Dermis blood vessel endothelial cell (primary cell): Measurements from ENCODE around the gene CST9. TPM values are rescaled to one million over a fixed set of nuclear protein-coding genes. Genes with fewer than 3 reads are reported as not detected.
A peak's percentile ranks its signal among the peaks of the same experiment; 100 is the strongest.

Experiments used
- DNase-seq: peaks from one replicate; pipeline ENCODE4 v3.0.0; 2010
- total RNA-seq: library from RNA; depleted of rRNA; stranded (reverse); fragments of >200 nt; gene quantifications from 2 replicates; pipeline ENCODE4 v1.2.3, GENCODE V29; 2014

Gene CST9, protein sequence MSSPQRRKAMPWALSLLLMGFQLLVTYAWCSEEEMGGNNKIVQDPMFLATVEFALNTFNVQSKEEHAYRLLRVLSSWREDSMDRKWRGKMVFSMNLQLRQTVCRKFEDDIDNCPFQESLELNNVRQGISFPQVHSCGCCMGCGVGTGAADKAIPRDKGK
- not detected in 2 replicates for total RNA-seq

DNA sequence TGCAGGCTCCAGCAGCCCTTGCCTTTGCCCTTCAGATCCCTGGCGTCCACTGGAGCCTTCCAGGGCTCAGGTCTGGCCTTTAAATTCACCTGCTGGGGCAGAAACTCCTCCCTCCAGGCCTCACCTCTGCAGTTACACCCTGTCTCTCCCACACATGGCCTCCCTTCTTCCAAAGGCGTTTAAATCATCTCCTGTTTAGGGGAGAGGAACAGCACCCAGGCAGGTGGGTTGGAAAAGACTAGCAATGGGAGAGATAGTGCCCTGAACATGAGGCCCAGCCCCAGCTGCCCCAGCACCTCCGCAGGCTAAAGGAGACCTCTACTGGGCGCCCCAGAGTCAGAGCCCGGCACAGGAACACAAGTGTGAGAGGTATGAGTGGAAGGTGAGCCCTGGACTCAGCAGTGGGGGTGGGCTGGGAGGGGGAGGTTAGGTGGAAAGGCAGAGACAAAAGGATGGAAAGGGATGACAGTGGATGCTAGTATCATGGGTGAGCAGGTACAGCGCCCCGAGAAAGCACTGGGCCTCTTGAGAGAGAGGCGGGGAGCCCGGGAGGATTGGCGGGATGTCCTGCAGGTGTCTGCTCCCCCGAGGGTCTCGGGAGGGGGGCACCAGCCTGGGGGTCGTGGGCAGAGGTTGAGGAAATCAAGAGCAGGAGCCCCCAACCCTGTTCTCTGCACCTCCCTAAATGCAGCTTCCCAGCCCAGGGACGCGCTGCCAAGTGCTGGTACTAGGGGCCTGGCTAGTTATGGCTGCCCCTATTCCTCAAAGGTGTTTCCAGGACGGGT, at the start of gene CST9:
Gene CST9, minus strand, starts transcription at position 51 of the 785 bp plus-strand sequence. CDS start 53 bp downstream, outside the sequence.
- no peak for DNase-seq

- DNase-seq = no peak
Observed at GRCh38 chr20:23654717-23655116, 49.0 kb upstream of the CST9 start.

DNA sequence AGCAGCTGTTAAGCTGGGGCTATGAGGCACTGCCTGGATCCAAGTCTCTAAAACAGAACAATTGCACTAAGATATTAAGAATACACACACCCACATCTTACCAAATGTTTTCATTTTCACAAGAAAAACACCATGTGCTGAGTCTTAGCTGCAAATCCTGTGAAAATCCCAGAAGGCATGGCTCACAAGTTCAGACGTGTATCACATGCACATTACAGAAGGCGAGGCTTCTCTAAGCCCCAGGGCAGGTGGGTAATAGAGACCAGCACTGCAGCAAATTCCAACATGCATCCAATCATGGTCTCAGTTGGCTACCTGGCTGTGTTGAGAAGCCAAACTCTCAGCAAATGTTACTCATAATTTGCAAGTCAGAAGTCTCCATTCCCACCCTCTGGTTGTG, 48.3 kb upstream of the CST9 start:
- no peak for DNase-seq

- no peak for DNase-seq
Observed at GRCh38 chr20:23653400-23653938, 47.8 kb upstream of the CST9 start.

GRCh38 chr20:23652926-23653325, 47.2 kb upstream of the CST9 start:
- DNase-seq = no peak

GRCh38 chr20:23652371-23652770, 46.7 kb upstream of the CST9 start:
- no peak for DNase-seq

GRCh38 chr20:23651117-23651516, 45.4 kb upstream of the CST9 start:
- DNase-seq = no peak

GRCh38 chr20:23649830-23650417, 44.2 kb upstream of the CST9 start:
- no peak for DNase-seq

DNA sequence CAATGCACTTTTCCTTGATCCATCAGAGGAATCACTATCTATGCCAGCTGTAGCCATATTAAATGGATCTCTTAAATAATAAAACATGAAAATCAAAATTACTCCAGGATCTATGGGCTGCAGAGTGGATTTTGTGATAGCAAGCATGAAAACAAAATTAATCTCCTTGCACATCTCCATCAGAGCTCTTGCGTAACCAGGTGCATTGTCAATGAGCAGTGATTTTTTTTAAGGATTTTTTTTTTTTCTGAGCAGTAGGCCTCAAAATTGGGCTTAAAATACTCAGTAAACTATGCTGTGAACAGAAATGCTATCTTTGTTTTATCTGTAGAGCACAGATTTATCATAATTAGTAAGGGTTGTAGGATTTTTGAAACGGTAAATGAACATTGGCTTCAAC, 43.5 kb upstream of the CST9 start:
- no peak for DNase-seq

- DNase-seq = no peak
Observed at GRCh38 chr20:23647346-23647745, 41.6 kb upstream of the CST9 start.

DNA sequence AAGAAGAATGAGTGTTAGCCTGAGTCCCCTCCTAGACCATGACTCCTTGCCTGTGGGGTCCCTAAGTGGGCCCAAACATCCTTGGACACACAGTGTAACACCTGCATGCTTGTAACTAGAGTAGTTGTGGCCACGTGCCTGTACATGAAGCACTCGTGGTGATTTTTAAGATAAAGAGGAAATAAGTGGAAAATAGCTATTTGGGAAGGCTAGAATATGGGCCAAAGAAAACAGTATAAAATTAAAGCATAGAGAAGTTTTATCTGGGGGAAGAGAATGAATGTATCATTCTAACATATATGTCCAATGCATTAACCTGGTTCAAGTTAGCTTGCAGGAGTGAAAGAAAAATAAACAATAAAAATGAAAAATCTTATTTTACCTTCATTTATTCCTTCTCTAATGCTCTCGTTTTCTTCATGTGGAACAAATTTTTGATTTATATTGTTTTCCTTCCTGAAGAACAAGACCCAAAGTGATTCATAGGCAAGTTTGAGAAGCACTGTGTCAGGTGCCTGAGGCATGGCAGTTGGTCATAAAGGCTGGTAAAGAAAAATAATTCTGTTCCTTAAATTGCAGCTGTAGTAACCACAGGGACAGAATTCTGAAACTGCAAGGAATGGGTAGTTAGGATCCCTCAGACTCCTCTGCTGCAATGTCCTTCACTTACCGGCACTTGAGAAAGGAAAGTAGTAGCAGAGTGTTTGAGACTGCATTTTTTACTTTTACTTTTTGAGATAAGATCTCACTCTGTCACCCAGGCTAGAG, 40.6 kb upstream of the CST9 start:
- peak; percentile 25 for DNase-seq

DNA sequence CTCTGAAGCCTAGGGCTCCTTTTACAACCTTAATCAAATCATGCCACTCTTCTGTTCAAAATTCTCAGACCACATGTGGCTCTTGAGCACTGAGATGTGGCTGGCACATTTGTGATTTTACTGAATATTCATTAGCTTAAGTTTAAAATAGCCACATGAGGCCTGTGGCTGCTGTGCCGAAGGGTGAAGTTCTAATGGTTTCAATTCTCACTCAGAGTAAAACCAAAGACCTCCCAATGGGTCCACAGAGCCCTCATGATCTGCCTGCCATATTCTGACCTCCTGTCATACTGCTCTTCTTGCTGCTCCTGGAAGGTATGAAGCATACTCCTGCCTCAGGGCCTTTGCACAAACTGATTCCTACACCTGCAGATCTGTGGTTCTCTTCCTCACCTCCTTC, 39.9 kb upstream of the CST9 start:
- DNase-seq = no peak

DNA sequence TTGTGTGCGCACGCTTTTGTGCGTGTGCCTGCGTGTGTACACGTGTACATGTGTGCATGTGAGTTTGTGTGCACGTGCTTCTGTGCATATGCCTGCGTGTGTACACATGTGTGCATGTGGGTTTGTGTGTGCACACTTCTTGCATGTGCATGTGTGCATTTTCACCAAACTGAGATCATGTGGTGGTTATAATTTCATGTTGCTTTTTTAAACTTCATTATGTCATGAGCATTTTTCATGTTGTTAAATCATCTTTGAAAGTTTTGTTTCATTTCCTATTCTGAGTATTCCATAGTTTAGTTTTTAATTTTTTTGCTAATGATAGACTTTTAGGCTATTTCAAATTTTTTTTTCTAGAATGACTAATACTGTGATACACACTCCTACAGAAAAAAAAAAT, 38.4 kb upstream of the CST9 start:
- no peak for DNase-seq

DNA sequence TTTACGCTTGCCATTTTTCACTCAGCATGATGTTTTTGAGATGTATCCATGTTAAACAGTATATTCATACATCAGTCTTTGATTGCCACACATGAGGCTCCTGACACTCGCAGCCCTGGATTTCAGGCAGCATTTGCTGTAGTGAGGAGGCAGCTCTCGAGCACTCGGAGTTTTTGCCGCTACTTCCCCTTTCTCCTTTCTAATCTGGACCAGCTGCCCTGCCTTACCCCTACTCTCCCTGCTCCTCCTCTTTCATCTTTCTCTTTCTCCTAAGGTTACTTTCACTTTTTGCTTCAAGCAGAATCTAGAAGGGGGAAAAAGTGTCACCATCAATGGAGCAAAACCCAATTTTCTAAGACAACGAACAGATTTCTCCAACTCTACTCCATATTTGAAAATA, 37.9 kb upstream of the CST9 start:
- no peak for DNase-seq

DNA sequence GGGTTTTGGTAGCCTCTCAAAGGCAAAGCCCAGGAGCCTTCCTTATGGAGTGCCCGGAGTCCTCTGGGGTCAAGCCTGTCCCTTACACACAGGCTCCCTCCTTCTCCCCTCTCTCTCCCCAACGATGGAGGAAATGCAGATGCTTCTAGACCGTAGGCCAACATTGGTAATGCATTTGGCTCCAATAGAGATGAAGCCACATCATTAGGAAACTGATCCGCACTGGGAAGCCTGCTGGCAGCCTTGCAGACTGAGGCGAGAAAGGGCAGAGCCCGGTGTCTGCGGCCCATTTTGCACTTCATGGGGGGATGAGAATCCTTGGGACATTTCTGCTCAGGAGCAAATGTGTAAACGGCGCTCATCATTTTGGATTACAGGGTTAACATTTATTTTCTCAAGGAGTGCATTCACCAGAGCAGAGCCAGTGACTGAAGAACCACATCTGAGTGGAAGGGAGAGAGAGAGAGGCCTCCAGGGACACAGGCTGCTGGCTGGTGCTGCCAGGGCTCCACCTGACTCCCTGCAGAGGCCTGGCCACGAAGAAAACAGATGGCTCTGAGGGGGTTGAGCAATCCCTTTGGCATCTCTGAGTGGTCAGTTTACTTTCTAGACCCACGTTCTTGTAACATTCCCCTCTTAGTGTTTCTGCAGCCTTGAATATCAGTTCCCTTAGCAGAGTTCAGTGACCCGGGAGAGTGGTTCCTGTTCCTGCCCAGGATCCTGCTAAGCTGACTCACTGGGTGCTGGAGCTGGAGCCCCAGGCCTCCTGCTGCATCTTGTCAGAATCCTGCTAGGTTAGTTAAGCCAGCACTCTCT, 36.4 kb upstream of the CST9 start:
- peak; percentile 53 for DNase-seq

- DNase-seq = no peak
Observed at GRCh38 chr20:23640671-23641667, 35.3 kb upstream of the CST9 start.

- DNase-seq = no peak
Observed at GRCh38 chr20:23640018-23640601, 34.4 kb upstream of the CST9 start.

GRCh38 chr20:23639490-23639958, 33.8 kb upstream of the CST9 start:
- DNase-seq = no peak

DNA sequence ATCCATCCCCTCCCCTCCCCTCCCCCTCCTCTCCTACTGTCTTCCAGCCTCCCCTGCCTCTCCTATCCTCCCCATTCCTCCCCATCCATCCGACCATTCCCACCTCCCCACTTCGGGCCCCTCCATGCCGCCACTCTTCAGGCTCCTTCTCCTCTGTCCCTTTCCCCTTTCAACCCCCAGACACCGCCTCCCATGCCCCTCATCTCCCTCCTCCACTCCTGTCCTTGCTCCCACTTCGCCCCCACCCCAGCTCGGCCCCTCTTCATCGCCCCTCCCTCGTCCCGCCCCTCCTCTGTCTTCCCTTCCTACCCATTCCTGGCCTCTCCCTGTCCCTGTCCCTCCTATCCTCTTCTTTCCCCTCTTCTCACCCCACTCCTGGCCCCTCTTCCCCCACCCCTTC, 32.6 kb upstream of the CST9 start:
- no peak for DNase-seq
